ENCODE results near the gene GOLGA8O.
"Not testable (repeated sequence)": the region's sequence is repeated elsewhere in the genome, so short reads cannot be mapped to it uniquely, and the experiment has no call there.

The GOLGA8O gene

GRCh38 chr15:32455534-32455933 lies at the start of gene GOLGA8O:
GOLGA8O (minus strand) TSS chr15:32455634; CDS start chr15:32455536, 98 bp downstream.
- not testable (repeated sequence) for DNase-seq (ENCODE audit: low read depth); H3K4me3 ChIP-seq (ENCODE audit: control insufficient read depth, low read depth, low read length)

GRCh38 chr15:32504152-32504811 lies 48.8 kb upstream of the GOLGA8O start:
- not testable (repeated sequence) for H3K4me3 ChIP-seq (ENCODE audit: control insufficient read depth, low read depth, low read length); DNase-seq (ENCODE audit: low read depth)

GRCh38 chr15:32502946-32503345 lies 47.5 kb upstream of the GOLGA8O start:
- not testable (repeated sequence) for H3K4me3 ChIP-seq (ENCODE audit: control insufficient read depth, low read depth, low read length)
- peak; percentile 27 for DNase-seq (ENCODE audit: low read depth)

GRCh38 chr15:32492768-32493167 lies 37.3 kb upstream of the GOLGA8O start:
- not testable (repeated sequence) for DNase-seq (ENCODE audit: low read depth); H3K4me3 ChIP-seq (ENCODE audit: control insufficient read depth, low read depth, low read length)

- not testable (repeated sequence) for H3K4me3 ChIP-seq (ENCODE audit: control insufficient read depth, low read depth, low read length); DNase-seq (ENCODE audit: low read depth)
Measured at GRCh38 chr15:32486474-32486873, 31.0 kb upstream of the GOLGA8O start.

- not testable (repeated sequence) for H3K4me3 ChIP-seq (ENCODE audit: control insufficient read depth, low read depth, low read length); DNase-seq (ENCODE audit: low read depth)
Measured at GRCh38 chr15:32483377-32483776, 27.9 kb upstream of the GOLGA8O start.

- H3K4me3 ChIP-seq (ENCODE audit: control insufficient read depth, low read depth, low read length); DNase-seq (ENCODE audit: low read depth): not testable (repeated sequence)
Measured at GRCh38 chr15:32481683-32482082, 26.2 kb upstream of the GOLGA8O start.

- not testable (repeated sequence) for H3K4me3 ChIP-seq (ENCODE audit: control insufficient read depth, low read depth, low read length); DNase-seq (ENCODE audit: low read depth)
Measured at GRCh38 chr15:32468076-32468475, 12.6 kb upstream of the GOLGA8O start.

- H3K4me3 ChIP-seq (ENCODE audit: control insufficient read depth, low read depth, low read length); DNase-seq (ENCODE audit: low read depth): not testable (repeated sequence)
Measured at GRCh38 chr15:32440445-32440977, 14.9 kb downstream of the GOLGA8O start.

GRCh38 chr15:32434102-32434963 lies 21.1 kb downstream of the GOLGA8O start:
- DNase-seq (ENCODE audit: low read depth); H3K4me3 ChIP-seq (ENCODE audit: control insufficient read depth, low read depth, low read length): not testable (repeated sequence)

- not testable (repeated sequence) for DNase-seq (ENCODE audit: low read depth); H3K4me3 ChIP-seq (ENCODE audit: control insufficient read depth, low read depth, low read length)
Measured at GRCh38 chr15:32427635-32428034, 27.8 kb downstream of the GOLGA8O start.

GRCh38 chr15:32426511-32426910 lies 28.9 kb downstream of the GOLGA8O start:
- not testable (repeated sequence) for DNase-seq (ENCODE audit: low read depth)

GRCh38 chr15:32407903-32408302 lies 47.5 kb downstream of the GOLGA8O start:
- DNase-seq (ENCODE audit: low read depth); H3K4me3 ChIP-seq (ENCODE audit: control insufficient read depth, low read depth, low read length): not testable (repeated sequence)

More at GRCh38 chr15:32426511-32426910, 28.9 kb downstream of the GOLGA8O start:
- not testable (repeated sequence) for H3K4me3 ChIP-seq (ENCODE audit: control insufficient read depth, low read depth, low read length)

GRCh38 chr15:32403192-32403591 lies 52.2 kb downstream of the GOLGA8O start, which contains the start of gene GOLGA8K:
GOLGA8K (minus strand) TSS chr15:32403292; CDS start chr15:32403194, 98 bp downstream.
- H3K4me3 ChIP-seq (ENCODE audit: control insufficient read depth, low read depth, low read length); DNase-seq (ENCODE audit: low read depth): not testable (repeated sequence)

- DNase-seq (ENCODE audit: low read depth); H3K4me3 ChIP-seq (ENCODE audit: control insufficient read depth, low read depth, low read length): not testable (repeated sequence)
Measured at GRCh38 chr15:32396522-32396921, 58.9 kb downstream of the GOLGA8O start.

All from fibroblast of mammary gland (primary cell).